Fibroblast of mammary gland (primary cell): ENCODE measurements around the gene NPLOC4.
A peak's percentile ranks its signal among the peaks of the same experiment; 100 is the strongest.

Source experiments
- DNase-seq: peaks from one replicate; pipeline ENCODE4 v3.0.0-alpha.2; 2010; ENCODE audit warnings: low read depth
- H3K4me3 ChIP-seq: 2 replicates; pipeline ENCODE4 v1.5.1; 2011; ENCODE audit warnings: low read depth, mild to moderate bottlenecking, low read length, moderate library complexity; ENCODE audit not compliant: control insufficient read depth
- CTCF ChIP-seq: conservative IDR thresholded peaks from 2 replicates; pipeline ENCODE4 v1.5.1; 2011; ENCODE audit warnings: low read depth, low read length, inconsistent platforms; ENCODE audit not compliant: control insufficient read depth, insufficient read depth

Gene NPLOC4

DNA sequence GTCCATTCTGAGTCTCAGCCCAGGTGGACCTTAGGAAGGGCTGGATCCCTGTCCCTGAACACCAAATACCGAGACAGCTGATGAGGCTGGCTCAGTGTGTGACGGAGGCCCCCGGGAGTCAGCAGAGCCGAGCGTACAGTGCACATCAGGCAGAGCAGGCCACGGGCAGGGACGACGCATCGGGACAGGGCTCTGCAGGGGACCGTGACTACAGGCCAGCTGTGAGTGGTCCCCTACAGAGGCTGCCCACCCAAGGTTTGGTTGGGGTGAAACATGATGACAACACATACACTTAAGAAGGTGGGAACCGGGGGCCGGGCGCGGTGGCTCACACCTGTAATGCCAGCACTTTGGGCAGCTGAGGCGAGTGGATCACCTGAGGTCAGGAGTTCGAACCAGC is 36.0 kb upstream of the NPLOC4 start:
- no peak overlapping the region for H3K4me3 ChIP-seq
- DNase-seq, result no peak
- no peak for TF ChIP-seq CTCF

- no peak for TF ChIP-seq CTCF
- no peak for DNase-seq
- H3K4me3 ChIP-seq, result no peak overlapping the region
These were observed 35.6 kb upstream of the NPLOC4 start for GRCh38 chr17:81672504-81672903.

- DNase-seq, result peak; percentile 12
- no peak for TF ChIP-seq CTCF
- H3K4me3 ChIP-seq, result no peak overlapping the region
These were observed 30.8 kb upstream of the NPLOC4 start for GRCh38 chr17:81667754-81668153.

DNA sequence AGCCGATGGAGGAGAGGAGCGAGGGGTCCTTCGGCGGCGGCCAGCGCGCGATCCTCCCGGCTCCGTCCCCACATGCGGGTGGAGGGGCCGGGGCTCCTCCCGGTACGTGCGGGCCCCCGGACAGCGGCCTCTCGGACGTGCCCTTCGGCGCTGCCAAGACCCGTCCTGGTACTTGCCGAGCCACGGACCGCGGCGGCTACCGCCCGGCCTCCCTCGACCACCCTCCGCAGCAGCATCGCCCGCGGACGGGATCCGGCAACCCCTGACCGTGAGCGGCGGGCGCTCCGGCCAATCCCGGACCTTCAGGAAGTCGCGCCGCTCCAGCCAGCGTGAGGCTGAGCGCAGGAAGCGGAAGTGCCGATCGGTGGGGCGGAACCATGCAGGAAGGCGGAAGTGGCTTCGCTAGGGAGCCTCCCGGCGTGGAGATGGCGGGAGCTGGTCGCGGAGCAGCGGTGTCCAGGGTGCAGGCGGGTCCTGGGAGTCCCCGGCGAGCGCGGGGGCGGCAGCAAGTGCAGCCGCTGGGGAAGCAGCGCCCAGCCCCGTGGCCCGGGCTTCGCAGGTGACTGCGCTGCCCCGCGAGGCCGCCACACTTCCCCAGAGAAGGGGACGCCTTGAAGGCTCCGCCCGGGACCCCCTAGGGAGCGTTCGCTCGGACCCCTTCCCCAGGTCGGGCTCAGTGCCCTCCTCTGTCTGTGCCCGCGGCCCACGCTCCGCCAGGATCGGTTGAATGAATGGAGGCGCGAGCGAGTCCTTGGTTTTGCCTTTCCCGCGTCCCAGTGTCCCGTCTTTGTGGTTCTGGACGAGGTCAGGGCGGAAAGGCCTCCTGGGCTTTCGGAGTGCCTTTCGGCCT is 29.7 kb upstream of the NPLOC4 start, which contains the start of the genes CCDC137 and OXLD1:
CCDC137 (plus strand) TSS at position 396 of the 850 bp plus-strand sequence; CDS start at position 426, 30 bp downstream.
OXLD1 (minus strand) TSS at position 264 of the 850 bp plus-strand sequence; CDS start at position 236, 28 bp downstream.
- DNase-seq, result peak; percentile 95
- H3K4me3 ChIP-seq, result peak within 1 kb of the TSS; percentile 85
- TF ChIP-seq CTCF, result no peak

DNA sequence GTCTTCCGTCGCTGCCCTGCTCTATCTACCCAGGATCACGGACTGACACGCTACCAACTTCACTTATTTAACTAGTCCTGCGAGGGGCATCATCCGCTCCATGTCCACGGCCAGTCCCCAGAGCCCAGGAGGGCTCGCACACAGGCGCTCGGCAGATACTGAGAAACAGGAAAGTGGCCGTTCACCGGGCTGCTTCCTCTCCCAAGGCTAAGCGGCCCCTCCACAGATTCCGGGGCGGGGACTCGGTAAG is 29.1 kb upstream of the NPLOC4 start:
- DNase-seq, result no peak
- TF ChIP-seq CTCF, result no peak
- peak overlapping the region; percentile 85 for H3K4me3 ChIP-seq

DNA sequence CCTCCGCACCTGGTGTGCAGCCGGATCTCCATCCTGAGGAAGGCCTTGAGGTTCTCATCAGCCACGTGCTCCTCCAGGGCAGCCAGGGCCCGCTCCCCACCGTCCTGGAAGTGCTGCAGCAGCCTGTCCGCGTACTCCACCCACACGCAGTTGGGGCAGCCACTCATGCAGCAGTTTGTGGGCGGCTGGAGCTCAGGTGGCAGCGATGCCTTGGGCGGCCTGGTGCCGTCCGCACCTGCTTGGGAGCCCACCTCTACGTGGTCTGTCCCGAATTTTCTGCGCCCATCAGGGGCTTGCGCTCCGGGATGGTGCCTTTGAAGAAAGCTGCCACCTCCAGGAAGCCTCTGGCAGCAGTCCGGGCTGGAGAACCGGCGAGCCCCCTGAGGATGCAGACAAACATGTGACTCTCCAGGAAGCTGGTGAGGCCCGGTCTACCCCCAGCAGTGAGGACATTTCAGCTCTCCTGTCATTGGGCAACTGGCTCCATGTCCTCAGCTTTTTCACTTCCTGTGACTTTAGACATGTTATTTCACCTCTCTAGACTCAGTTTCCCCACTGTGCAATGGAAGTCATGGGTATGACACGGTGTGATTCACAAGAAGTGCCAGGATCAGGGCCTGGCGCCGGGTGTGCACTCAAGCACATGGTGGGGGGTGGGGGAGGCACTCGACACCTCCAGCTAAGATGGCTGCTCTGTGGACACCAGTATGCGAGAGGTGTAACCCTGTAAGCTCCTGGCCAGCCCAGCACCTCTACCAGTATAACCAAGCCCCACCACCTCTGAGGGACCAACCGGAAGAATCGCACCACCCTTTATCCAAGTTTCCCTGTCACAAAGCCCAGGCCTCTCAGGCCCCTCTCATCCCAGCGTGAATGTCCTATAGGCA is 28.5 kb upstream of the NPLOC4 start:
- DNase-seq, result peak; percentile 24
- peak overlapping the region; percentile 85 for H3K4me3 ChIP-seq
- no peak for TF ChIP-seq CTCF
